Activated CD4-positive, alpha-beta T cell treated with anti-CD3 and anti-CD28 coated beads, Interleukin-2, amount 50 U/mL, for 1 hour (primary cell): ENCODE data around the gene B3GNT3.
"Not testable (repeated sequence)": the region's sequence is repeated elsewhere in the genome, so short reads cannot be mapped to it uniquely, and the experiment has no call there.

Source experiments
- DNase-seq: peaks from one replicate; pipeline ENCODE4 v3.0.0-alpha.2; 2020

B3GNT3 gene

DNA sequence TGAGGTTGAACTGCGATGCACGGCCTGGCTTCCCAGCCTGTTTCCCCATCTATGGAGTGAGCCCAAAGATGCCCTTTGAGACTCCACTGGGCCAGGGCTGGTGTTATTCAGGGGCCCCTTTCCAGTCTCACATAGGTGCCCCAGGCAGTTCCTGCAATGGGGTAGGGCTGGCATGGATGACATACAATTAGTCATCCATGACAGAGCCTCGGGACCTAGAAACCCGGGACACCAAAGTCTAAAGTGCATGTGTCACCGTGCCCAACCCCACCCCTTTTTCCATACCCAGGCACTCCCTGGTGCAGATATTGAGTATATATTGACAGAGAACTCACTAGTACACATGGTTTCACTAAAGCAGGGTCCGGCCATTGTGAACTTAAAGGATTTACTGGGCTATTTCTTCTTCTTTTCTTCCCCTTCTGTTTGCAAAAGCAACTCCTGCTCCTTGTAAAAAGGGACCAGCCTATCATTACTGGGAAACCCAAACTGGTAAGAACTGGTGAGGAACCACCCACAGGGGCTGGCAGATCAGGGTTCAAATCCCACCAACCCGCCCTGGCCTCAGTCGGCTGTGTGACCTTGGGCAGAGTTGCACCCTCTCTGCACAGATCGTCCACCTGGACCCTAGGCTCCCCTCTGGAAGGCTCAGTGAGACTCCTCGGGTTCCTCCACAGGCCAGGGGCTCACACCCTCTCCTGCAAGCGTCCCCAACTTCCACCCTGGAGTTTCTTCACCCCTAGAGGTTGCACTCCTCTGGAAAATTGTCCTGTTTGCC, 2.7 kb downstream of the B3GNT3 start:
- DNase-seq = no peak

GRCh38 chr19:17798599-17798998, 3.7 kb downstream of the B3GNT3 start:
- not testable (repeated sequence) for DNase-seq

DNA sequence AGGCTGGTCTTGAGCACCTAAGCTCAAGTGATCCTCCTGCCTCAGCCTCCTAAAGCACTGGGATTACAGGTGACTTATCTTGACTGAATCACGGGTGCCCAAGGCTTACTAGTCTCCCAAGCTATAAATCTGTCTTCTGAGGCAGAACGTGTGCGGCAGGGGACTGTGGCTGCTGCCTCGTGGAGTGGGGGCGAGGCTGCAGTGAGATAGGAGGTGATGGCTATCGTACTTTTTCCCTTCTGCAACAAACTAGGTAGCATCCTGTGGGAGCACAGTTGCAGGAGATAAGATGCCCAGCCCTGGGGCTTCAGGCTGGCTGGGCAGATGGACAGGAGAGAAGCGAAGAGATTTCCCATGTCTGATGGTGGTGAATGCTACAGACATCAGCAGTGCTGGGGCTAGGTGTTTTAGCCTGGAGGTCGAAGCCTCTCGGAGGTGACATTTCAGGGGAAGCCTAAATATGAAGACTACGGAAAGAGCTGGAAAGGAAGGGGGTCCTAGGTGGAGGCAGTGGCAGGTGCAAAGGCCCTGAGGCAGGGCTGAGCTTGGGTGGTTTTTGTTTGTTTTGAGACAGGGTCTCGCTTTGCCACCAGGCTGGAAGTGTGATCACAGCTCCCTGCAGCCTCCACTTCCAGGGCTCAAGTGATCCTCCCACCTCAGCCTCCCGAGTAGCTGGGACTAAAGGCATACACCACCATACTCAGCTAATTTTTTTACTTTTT, 7.4 kb downstream of the B3GNT3 start:
- DNase-seq = no peak

GRCh38 chr19:17803264-17803896, 8.4 kb downstream of the B3GNT3 start:
- DNase-seq = no peak

DNA sequence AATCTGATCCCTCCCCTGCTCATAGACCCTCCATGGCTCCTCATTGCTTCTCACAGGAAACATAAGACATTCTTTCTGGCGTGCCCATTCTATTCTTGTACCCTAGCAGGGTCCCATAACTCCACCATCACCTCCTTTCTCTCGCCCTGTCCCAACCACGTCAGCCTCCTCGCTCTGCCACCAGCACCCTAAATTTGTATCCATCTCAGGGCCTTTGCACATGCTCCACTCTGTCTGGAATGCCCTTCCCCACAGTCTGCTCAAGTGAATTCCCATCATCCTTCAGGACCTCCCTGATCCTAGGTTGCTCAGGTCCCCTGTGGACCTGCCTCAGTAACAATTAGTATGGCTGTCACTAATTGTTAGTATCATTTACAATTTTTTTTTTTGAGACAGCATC, 10.5 kb downstream of the B3GNT3 start:
- DNase-seq = no peak

DNA sequence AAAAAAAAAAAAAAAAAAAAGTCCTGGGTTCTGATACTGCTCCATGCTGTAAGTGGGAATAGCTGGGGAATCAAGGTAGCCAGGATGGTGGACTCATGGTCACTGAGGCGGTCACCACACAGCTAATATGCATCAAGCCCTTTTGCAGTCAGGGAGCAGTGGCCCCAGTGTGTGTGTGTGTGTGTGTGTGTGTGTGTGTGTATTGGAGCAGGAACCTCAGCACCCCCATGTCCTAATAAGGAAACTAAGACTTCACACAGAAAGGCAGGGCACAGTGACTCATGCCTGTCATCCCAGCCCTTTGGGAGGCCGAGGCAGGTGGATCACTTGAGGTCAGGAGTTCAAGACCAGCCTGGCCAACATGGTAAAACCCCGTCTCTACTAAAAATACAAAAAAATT, 12.0 kb downstream of the B3GNT3 start:
- no peak for DNase-seq

DNA sequence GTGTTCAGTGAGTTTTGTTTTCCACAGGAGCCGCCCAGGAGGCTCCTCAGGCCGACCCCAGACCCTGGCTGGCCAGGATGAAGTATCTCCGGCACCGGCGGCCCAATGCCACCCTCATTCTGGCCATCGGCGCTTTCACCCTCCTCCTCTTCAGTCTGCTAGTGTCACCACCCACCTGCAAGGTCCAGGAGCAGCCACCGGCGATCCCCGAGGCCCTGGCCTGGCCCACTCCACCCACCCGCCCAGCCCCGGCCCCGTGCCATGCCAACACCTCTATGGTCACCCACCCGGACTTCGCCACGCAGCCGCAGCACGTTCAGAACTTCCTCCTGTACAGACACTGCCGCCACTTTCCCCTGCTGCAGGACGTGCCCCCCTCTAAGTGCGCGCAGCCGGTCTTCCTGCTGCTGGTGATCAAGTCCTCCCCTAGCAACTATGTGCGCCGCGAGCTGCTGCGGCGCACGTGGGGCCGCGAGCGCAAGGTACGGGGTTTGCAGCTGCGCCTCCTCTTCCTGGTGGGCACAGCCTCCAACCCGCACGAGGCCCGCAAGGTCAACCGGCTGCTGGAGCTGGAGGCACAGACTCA, 12.9 kb downstream of the B3GNT3 start:
- no peak for DNase-seq

- DNase-seq = no peak
These were observed 16.2 kb downstream of the B3GNT3 start for GRCh38 chr19:17811103-17811502.

DNA sequence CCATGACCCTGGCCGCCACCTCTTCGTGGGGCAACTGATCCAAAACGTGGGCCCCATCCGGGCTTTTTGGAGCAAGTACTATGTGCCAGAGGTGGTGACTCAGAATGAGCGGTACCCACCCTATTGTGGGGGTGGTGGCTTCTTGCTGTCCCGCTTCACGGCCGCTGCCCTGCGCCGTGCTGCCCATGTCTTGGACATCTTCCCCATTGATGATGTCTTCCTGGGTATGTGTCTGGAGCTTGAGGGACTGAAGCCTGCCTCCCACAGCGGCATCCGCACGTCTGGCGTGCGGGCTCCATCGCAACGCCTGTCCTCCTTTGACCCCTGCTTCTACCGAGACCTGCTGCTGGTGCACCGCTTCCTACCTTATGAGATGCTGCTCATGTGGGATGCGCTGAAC, 16.7 kb downstream of the B3GNT3 start:
- no peak for DNase-seq

GRCh38 chr19:17812099-17812498, 17.2 kb downstream of the B3GNT3 start:
- no peak for DNase-seq

- DNase-seq = no peak
These were observed 22.9 kb downstream of the B3GNT3 start for GRCh38 chr19:17817668-17818363.

DNA sequence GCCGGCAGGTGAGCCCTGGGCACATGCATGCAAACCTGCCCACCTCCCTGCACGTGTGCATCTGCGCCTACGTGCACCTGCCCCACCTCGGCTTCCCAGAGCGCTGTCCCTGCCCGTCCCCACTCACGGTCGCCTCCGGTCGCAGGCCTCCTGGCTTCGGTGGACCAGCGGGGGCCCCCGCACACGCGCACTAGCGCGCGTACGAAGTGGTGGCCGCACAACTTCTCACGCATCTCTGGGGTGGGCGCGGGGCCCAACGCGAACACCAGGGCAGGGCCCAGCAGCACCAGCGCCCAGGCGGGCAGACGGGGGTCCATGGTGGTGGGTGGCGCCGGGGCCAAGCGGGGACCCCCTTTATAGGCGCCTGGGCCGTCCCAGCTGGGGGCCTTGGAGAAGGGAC, 26.3 kb downstream of the B3GNT3 start, which contains the start of gene INSL3:
INSL3 (minus strand) TSS at position 330 of the 400 bp plus-strand sequence; CDS start at position 317, 13 bp downstream.
- no peak for DNase-seq

DNA sequence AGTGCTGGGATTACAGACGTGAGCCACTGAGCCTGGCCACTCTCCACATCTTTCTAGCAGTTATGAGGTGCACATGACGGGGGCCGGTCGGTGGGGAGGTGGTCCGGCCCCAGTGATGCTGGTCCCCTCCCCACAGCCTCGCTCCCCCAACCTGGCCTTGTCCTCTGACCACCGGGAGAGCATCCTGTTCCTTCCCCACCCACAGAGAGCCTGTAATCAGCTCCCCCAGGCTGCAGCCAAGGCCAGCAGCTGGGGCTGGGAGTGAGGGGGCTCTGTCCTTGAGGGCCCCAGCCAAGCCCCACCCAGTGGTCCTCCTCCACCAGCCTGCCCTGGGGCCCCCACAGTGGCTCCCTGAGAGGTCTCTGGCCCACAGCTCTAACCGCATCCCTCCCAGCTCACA, 29.4 kb downstream of the B3GNT3 start:
- DNase-seq = no peak

GRCh38 chr19:17826508-17827056, 31.6 kb downstream of the B3GNT3 start:
- DNase-seq = no peak

- no peak for DNase-seq
These were observed 35.1 kb downstream of the B3GNT3 start for GRCh38 chr19:17829855-17830566.

- DNase-seq = peak; percentile 51
These were observed 35.9 kb downstream of the B3GNT3 start for GRCh38 chr19:17830567-17831418.

- DNase-seq = no peak
These were observed 36.5 kb downstream of the B3GNT3 start for GRCh38 chr19:17831419-17831888.

DNA sequence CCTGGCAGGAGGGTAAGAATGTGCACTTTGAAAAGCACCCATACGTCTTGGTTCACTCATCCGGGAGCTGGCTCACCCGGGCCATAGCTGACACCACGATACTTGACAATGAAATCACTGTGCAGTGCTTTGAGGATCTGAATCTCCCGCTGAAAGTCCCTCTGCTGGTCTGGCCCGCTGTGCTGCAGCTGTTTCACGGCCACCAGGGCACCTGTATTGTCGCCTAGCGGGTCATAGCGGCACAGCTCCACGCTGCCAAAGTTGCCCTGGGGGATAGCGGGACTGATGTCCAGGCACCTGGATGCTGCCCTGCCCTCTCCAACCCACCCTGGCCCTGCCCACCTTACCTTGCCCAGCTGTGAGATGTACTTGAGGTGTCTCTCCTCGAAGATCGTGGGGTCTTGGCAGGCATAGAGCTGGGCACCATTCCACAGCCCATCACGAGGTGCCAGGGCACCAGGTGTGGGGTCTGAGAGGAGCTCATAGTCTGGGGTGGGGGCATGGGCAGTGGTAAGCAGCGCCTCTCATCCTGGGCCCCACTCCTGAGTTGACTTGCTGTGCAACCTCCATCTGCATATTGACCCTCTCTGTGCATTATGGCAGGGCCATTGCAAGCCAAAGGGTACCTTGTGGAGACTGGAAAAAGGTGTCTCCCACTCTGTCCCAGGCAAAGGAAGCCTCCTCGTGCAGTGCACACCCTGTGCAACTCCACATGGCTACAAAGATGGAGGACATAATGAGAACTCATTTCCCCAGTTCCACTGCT, 37.7 kb downstream of the B3GNT3 start:
- DNase-seq = no peak

DNA sequence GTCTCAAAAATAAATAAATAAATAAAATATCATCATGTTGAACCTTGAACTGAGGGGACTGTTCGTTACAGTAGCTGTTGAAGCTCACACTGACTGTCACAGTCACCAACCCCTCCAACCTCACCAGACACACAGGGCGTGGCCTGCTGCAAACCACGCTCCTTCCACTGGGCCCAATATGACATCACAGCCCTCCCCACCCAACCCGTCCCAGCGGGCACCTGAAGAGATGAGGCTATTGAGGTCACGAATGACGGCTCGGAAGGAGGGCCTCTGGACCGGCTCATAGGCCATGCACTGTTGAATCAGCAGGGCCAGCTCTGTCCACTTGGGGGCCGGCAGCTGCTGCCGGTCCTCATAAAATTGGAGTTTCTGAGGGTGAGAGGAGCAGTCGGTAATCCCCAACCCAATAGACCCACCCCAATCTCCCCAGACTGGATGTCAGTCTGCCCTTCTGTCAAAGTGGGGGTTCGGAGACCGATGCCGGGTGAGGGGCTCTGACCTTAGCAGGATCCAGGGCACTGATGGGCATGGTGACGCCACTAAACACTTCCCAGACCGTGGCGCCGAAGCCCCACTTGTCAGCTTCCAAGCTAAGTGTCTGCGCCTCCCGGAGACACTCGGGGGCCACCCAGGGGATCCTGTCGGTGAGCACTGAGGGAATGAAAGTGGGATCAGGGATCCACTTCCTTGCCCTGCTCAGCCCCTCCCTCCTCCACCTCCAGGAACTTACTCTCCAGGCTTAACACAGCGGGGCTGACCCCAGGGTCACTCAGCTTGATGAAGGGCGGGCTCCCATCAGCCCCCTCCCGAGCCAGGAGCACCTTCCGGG, 39.6 kb downstream of the B3GNT3 start:
- DNase-seq = no peak
